AG08395 (cell line): Measurements from ENCODE around the gene TUBD1.
"Not testable (repeated sequence)": the region's sequence is repeated elsewhere in the genome, so short reads cannot be mapped to it uniquely, and the experiment has no call there.

Experiments
- DNase-seq: peaks from one replicate; pipeline ENCODE4 v3.0.0; 2012; ENCODE audit warnings: mixed read lengths, low spot score

The TUBD1 gene

DNA sequence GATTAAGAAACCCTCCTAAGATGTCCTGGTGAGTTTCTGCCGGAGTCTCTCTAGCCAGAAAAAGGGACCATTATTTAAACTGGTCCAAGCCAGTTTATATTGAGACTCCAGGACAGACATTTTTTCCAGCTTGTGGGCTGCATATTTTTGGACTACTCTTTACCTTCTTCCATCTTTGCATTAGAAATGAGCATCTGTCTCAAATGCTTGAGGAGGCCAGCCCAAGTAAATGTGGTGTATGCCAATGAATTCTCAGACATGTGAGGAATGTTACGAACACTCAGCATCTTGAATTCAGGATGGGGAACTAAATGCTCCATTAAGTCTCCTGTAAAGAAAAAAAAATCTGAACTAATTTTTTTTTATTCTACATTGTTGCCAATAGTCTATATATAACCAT lies 18.4 kb downstream of the TUBD1 start:
- no peak for DNase-seq

DNA sequence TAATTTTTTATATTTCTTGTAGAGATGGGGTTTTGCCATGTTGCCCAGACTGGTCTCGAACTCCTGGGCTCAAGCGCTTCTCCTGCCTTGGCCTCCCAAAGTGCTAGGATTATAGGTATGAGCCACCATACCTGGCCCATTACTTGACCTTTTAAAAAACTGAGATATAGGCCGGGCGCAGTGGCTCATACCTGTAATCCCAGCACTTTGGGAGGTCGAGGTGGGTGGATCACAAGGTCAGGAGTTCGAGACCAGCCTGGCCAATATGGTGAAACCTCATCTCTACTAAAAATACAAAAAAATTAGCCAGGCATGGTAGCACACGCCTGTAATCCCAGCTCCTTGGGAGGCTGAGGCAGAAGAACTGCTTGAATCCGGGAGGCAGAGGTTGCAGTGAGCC lies 19.3 kb downstream of the TUBD1 start:
- DNase-seq: not testable (repeated sequence)

DNA sequence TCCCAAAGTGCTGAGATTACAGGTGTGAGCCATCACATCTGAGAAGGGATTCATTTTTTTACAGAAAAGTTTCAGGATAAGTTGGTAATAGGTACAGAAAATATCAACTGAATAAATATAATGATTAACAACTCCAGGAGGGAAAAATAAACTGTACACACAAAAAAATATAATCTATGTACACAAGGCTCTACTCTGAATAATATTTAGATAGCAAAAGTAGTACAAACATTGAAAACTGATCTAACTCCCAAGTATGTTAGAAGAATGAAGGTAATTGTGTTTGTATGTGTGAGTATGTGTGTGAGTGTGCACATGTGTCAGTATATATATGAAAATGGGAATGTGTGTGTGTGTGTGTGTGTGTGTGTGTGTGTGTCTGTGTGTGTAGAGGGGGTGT lies 20.4 kb downstream of the TUBD1 start:
- DNase-seq: no peak

DNA sequence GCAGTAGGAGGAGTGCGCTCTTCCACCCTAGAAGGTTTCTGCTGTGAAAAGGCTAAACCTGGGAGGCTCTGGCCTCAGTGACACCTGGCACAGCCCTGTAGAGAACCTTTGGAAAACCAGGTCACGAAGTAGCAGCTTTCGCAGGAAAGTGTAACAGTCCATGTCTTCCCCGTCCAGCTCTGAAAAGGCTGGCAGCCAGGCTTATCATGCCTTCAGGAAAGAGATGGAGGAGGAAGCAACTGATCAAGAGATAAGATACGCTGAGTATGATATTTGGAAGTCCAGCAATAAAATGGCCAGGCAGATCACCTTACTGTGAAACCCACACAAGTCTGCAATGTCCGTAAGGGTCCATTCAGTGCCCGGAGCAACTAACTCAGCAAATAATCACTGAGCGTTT lies 22.3 kb downstream of the TUBD1 start:
- no peak for DNase-seq

DNA sequence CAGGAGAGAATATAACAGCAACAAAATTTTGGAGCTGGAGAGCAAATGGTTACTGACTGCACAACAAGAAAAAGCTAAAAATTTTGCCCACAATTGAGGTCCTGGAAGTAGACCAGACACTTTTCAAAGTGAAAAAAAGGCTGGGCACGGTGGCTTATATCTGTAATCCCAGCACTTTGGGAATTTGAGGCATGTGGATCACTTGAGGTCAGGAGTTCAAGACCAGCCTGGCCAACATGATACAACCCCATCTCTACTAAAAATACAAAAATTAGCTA lies 22.9 kb downstream of the TUBD1 start:
- no peak for DNase-seq

DNA sequence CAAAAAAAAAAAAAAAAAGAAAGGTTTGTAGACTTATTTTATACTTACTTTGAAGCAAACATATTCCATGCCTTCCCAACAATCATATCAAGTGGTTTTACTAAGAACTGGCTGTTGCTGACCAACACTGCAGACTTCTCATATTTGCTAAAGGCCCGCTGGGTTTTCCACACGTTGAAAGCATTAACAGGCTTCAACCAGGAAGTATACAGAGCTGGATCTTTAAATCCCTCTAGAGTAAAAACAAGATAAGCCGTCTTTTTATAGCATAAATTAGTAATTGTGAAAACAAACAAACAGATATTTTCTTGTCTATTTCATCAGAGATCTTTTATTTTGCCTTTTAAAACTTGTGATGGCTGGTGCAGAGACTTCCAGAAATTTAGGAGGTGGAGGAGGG lies 29.1 kb downstream of the TUBD1 start:
- no peak for DNase-seq

DNA sequence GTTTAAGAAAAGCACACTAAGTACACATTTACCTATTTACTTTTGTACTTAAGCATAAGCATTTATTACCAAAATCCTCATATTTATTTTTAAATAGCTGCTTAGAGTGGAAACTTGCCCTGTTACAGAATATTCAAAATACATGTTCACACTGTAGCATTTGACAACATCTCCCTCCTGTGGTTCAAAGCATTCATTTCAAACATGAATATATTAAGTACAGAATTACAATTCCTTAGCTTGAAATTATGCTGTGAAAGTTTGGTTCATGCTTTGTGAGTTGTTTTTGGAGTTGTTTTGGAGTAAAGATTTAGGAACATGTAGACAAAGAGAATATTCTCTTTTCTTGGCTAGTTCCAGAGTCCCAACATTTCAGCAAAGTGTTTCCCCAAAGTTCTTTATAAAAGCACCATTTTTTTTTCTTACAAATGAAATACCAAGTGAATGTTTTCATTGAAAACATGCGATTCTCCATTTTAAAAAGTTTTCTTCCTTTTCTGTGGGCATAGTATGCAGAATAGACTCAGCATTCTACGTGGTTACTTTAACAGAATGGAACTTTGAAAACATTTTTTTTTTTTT lies 33.2 kb downstream of the TUBD1 start:
- DNase-seq: peak; percentile 40

DNA sequence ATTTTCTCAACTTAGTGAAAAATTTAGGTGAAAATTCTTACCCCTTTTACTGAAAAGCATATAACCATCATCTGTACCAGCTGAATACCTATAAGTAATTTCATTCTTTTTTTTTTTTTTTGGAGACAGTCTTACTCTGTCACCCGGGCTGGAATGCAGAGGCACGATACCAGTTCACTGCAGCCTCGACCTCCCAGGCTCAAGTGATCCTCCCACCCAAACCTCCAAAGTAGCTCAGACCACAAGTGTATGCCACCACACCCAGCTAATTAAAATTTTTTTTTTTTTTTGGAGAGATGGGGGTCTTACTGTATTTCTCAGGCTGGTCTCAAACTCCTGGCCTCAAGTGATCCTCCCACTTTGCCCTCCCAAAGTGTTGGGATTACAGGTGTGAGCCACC lies 33.8 kb downstream of the TUBD1 start:
- DNase-seq: no peak

DNA sequence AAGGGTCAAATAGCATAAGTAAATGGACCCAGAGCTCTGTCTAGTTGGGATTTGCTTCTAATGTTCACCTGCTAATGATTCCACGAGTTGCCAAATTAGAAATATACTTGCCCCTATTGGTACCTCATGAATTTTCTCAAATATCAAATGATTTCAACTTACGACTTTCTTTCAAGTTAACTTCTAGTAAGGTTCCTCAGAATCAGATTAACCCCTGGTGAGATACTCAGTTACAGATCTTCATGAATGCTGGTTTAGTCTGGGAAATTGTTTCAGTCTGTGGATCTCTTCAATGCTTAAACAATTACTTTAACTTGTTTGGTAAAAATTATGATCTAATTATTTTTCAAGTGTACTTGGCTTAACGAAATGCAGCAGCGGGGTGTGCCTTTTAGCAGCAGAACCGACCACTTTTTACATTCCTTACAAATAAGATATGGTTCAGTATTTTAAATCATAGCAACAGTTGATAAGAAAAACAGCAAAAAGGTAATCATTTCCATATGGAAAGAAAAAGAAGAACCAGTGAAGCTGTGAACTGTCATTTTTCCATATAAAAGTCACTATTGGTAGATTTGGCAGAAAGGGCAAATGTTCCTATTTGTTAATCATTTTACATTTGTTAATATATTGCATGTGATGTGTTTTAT lies 34.5 kb downstream of the TUBD1 start:
- DNase-seq: no peak

DNA sequence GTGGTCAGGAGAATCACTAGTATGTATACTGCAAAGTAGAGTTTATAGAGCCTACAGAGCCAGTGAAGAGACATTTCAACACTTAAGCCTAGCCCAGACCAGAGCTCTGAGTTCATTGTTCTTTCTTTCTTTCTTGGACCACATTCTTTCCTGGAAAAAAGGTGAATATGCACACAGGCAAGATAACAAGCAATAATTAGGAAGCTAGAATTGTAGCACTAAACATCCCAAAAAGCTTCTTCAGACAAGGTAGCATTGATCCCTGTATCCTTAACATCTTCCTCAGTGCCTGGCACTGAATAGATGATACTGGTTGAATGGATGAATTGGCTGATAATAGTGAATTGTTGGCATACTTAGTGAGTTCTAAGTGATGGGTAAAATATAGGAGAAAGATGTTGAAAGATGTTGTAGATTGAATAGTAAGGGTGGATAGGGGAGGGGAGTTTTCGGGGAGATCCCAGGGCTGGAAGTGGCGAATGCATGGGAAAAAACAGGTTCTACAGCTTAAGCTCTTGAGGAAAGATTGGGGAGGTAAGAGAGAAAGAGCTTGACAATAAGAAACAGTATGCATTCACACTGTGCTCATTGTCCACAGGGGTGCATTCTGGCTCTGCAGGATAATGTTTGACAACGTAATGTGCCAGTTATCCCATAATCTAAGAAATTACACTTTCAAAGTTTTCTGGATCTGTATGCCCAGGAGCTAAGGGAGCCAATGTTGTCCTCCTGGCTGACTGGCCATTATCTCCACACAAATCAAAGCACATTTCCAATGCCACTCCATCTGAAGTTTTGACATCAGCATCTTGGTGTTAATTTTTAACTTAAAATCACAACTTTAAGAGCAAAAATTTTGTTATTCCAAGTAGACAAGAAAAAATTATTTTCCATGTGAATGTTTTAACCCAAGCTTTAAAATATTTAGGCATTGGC lies 35.6 kb downstream of the TUBD1 start:
- no peak for DNase-seq

DNA sequence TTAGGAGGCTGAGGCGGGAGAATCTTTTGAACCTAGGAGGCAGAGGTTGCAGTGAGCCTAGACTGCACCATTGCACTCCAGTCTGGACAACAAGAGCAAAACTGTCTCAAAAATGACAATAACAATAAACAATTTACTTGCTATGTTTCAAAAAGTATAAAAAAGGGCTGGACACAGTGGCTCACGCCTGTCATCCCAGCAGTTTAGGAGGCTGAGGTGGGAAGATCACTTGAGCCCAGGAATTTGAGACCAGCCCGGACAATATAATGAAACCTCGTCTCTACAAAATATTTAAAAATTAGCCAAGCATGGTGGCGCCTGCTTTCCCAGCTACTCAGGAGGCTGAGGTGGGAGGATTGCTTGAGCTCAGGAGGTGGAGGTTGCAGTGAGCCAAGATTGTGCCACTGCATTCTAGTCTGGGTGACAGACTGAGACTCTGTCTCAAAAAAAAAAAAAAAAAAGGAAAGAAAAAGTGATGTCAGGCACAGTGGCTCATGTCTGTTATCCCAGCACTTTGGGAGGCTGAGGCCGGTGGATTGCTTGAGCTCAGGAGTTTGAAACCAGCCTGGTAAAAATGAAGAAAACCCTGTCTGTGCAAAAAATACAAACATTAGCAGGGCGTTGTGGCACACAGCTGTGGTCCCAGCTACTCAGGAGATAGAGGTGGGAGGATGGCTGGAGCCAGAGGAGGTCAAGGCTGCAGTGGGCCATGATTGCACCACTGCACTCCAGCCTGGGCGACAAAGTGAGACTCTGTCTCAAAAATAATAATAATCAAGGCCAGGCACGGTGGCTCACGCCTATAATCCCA lies 38.6 kb downstream of the TUBD1 start:
- not testable (repeated sequence) for DNase-seq

DNA sequence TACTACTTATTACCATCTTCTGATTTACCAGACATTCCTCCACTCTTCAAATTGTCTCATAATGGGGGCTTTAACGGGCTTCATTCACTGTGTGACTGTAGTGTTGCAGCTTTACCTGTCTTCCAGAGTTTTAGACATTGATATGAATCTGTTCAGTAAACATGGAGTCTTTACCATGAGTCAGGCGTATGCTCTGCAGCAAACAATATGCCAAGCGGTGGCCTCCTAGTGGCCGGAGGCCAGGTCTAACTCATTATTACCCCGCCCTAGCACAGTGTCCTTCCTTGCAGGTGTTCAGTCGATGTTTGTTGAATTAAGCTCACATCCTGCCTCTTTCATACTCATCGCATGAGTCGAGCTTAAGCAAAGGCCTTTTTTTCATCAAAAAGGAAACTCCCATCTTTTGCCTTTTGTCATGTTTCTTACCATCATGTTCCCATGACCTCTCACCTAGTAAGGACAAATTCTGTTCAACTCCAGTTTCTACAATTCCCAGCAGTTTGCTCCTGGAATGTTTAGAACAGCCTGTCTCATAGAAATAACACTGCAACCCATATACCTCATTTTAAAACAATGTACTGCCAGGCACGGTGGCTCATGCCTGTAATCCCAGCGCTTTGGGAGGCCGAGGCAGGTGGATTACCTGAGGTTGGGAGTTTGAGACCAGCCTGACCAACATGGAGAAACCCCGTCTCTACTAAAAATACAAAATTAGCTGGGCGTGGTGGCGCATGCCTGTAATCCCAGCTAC lies 39.4 kb downstream of the TUBD1 start:
- DNase-seq: no peak

DNA sequence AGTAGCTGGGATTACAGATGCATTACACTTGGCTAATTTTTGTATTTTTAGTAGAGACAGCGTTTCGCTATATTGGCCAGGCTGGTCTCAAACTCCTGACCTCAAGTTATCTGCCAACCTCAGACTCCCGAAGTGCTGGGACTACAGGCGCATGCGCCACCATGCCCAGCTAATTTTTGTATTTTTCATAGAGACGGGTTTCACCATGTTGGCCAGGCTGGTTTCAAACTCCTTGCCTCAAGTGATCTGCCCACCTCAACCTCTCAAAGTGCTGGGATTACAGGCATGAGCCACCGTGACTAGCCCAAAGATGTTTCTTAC lies 39.9 kb downstream of the TUBD1 start:
- DNase-seq: not testable (repeated sequence)

DNA sequence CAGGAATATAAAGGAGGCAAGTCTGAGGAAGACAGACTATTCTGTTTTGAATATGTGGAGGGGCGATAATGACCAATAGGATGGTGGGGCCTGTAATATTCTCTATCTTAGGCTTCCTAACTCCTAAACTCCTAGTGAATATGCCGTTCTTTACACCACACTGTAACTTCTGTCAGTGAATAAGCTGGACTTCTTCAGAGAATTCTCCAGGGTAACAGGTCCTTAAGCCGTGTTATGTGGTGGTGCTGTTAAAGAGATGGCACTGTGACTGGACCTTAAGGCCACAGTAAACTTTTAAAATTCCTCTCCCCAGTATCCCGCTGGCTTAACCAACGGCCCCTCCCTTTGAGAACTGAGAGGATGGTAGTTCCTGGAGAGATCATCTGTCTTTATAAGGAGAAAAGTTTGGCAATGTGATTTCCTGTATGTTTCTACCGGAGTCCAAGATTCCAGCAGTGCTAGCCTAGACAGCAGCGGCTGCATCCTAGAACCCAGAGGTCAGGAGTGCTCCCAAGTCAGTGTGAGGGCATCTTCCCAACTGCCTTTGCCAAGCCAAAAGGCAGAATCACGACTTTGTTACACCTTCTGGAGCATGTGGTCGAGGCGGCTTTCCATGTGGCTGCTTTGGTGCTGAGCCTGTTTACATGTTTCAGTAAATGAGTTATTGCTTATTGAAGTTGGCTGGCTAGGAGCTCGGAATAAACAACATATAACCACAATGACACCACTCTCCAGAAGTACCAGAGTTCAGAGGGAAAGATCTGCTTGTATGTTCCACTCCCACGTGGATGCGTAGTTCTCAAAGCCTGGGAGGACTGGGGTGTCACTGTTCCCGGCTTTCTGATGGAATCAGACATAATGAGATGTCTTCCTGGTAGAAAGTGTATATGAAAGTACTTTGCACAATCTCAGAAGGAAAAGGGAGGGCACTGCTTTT lies 41.0 kb downstream of the TUBD1 start:
- DNase-seq: peak; percentile 62

DNA sequence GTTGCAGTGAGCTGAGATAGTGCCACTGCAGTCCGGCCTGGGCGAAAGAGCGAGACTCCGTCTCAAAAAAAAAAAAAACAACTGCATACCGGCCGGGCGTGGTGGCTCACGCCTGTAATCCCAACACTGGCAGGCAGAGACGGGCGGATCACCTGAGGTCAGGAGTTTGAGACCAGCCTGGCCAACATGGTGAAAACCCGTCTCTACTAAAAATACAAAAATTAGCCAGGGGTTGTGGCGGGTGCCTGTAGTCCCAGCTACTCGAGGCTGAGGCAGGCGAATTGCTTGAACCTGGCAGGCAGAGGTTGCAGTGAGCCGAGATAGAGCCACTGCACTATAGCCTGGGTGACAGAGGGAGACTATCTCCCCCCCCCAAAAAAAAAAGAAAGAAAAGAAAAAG lies 42.4 kb downstream of the TUBD1 start:
- not testable (repeated sequence) for DNase-seq

DNA sequence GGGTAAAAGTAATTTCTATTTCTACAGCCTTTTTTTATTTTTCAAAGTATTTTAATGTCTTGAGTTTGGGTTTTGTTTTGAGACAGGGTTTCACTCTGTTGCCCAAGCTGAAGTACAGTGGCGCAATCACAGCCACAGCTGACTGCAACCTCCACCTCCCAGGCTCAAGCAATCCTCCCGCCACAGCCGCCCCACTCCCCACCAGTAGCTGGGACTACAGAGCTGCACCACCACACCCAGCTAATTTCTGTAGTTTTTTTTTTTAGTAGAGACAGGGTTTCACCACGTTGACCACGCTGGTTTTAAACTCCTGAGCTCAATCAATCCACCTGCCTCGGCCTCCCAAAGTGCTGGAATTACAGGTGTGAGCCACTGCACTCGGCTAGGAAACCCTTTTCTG lies 44.0 kb downstream of the TUBD1 start:
- DNase-seq: no peak

DNA sequence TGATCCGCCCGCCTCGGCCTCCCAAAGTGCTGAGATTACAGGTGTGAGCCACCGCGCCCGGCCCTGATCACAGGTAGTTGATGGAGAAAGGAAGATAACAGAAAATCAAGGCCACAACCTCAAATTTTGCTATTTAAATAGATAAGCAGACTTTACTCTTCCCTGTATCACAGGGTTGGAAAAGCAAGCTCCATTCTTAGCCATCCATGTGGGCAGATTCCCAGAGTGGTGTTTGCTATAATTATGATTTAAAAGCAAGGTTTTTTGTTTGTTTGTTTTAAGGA lies 44.4 kb downstream of the TUBD1 start:
- DNase-seq: no peak

DNA sequence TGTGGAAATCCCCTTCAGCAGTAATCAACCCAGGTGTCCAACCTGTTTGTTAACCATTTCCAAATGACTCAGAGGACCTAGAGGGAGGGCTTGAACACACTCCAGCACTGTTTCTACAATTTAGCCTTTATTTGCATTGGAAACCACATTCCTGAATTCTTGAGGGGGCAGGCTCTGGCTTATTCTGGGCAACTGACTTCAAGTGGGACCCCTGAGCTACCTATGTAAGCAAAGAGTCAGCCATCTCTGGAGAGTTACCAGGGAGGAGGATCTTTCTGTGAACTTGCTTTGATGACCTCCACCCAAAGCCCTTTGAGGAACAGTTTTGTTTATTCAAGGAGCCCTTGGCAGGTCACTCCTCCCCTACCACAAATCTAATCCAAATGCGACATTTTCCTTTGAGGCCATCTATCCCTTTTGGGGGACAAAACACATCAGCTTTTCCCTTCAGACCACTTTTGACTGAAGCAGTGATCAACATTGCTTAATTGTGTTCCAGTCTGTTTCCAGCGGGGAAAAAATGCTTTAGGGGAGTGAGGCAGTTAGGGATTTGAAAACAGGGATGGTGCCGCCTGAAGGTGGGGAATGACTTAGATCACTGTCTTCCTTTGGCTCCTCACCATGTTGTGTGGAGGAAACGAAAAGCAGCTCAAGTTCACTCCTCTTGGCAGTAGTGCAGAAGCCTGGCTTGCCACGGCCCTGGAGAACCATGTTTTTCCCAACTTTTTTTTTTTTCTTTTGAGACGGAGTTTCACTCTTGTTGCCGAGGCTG lies 46.2 kb downstream of the TUBD1 start:
- DNase-seq: peak; percentile 49

DNA sequence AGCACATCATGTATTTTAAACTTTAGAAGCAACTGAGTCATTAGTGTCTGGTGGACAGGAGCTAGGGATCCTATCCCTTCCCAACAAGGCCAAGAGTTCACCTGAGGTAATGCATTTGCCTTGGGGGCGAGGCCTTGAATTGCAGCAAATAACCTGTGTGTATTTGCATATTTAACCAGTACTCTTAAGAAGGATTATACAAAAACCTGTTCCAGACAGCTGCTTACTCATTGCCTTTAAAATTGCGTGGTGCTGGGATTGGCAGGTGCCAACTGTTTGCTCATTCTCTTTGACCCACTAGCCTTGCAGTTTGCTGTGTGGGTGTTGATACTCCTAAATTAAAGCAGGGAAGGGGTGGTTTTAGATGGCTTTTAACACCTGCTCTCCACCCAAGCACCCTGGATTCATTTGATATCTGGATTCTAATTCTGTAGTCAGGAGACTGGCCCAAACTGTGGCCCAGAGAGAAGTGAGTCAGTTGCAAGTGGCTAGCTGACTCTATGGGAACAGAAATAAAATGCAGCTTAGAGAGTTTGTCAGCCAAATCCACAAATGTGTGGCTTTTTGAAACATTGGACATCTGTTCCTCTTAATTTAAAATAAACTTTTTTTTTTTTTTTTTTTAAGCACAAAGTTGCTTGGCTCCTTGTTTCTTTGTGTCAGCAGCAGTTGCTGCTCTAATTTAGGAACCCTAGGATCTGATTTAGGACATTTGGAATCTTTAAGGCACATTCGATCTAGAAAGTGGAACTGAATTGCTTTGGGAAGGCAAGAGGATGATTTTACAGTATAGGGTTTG lies 46.9 kb downstream of the TUBD1 start:
- no peak for DNase-seq
